ENCODE results near the gene SEMA6B.

The SEMA6B gene

GRCh38 chr19:4499318-4499717, 60.2 kb downstream of the SEMA6B start:
- Histone ChIP-seq H3K27me3 (ENCODE audit: low read length) (no peaks in the 10 kb centered on the region), H3K79me2 (ENCODE audit: insufficient read depth, low read length) (no peaks in the 10 kb centered on the region), H3K27ac (ENCODE audit: low read depth, low read length) (no peak overlapping the region), H2AFZ (ENCODE audit: low read depth, low read length, severe bottlenecking) (no peak overlapping the region), H3K36me3 (ENCODE audit: low read length) (no peaks in the 10 kb centered on the region), H3F3A (ENCODE audit: insufficient read depth) (no peaks in the 10 kb centered on the region), H3K9ac (ENCODE audit: low read length) (no peak overlapping the region), H3K9me3 (ENCODE audit: insufficient read depth, low read length) (no peaks in the 10 kb centered on the region), H3K9me2 (replicated peaks; ENCODE audit: insufficient read depth, low read length) (no peaks in the 10 kb centered on the region), H3K4me3 (ENCODE audit: insufficient read depth, low read length, poor library complexity, severe bottlenecking) (no peak overlapping the region), H3K4me2 (ENCODE audit: low read depth, low read length, poor library complexity, severe bottlenecking) (no peak overlapping the region), H4K20me1 (ENCODE audit: low read depth, low read length) (no peaks in the 10 kb centered on the region)
- TF ChIP-seq EZH2phosphoT487 (conservative IDR thresholded peaks at IDR 0.05; ENCODE audit: low read length) (no peak), CTCF (IDR thresholded peaks at IDR 0.05; ENCODE audit: insufficient read depth, low read length, poor library complexity, severe bottlenecking) (no peak)

DNA sequence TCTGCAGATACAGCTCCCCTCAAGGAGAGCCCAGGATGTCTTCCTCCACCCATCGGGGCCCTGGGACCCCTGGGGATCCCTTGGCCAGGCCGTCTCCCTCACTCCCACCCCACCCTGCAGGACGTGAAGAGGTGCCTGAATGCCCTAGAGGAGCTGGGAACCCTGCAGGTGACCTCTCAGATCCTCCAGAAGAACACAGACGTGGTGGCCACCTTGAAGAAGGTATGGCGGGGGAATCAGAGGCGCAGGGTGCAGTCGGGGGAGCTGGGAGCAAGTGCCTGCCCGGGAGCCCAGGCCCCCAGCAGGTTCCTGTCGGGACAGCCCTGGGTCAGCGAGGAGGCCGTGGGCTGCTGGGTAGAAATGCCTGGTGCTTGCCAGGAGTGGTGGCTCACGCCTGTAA, 60.8 kb downstream of the SEMA6B start:
- TF ChIP-seq CTCF (IDR thresholded peaks at IDR 0.05; ENCODE audit: insufficient read depth, low read length, poor library complexity, severe bottlenecking): no peak
- no peak for TF ChIP-seq EZH2phosphoT487 (conservative IDR thresholded peaks at IDR 0.05; ENCODE audit: low read length)
- Histone ChIP-seq H3K9ac (ENCODE audit: low read length) (no peak overlapping the region), H3K27me3 (ENCODE audit: low read length) (no peaks in the 10 kb centered on the region), H3K27ac (ENCODE audit: low read depth, low read length) (no peak overlapping the region), H3F3A (ENCODE audit: insufficient read depth) (no peaks in the 10 kb centered on the region), H3K9me2 (replicated peaks; ENCODE audit: insufficient read depth, low read length) (no peaks in the 10 kb centered on the region), H3K4me2 (ENCODE audit: low read depth, low read length, poor library complexity, severe bottlenecking) (no peak overlapping the region), H3K9me3 (ENCODE audit: insufficient read depth, low read length) (no peaks in the 10 kb centered on the region), H3K4me3 (ENCODE audit: insufficient read depth, low read length, poor library complexity, severe bottlenecking) (no peak overlapping the region), H4K20me1 (ENCODE audit: low read depth, low read length) (no peaks in the 10 kb centered on the region), H3K36me3 (ENCODE audit: low read length) (no peaks in the 10 kb centered on the region), H2AFZ (ENCODE audit: low read depth, low read length, severe bottlenecking) (no peak overlapping the region), H3K79me2 (ENCODE audit: insufficient read depth, low read length) (no peaks in the 10 kb centered on the region)

- Histone ChIP-seq H4K20me1 (ENCODE audit: low read depth, low read length) (no peaks in the 10 kb centered on the region), H2AFZ (ENCODE audit: low read depth, low read length, severe bottlenecking) (no peak overlapping the region), H3K27me3 (ENCODE audit: low read length) (no peaks in the 10 kb centered on the region), H3K9me3 (ENCODE audit: insufficient read depth, low read length) (no peaks in the 10 kb centered on the region), H3K4me2 (ENCODE audit: low read depth, low read length, poor library complexity, severe bottlenecking) (no peak overlapping the region), H3K4me3 (ENCODE audit: insufficient read depth, low read length, poor library complexity, severe bottlenecking) (no peak overlapping the region), H3K9ac (ENCODE audit: low read length) (no peak overlapping the region), H3F3A (ENCODE audit: insufficient read depth) (no peaks in the 10 kb centered on the region), H3K36me3 (ENCODE audit: low read length) (no peaks in the 10 kb centered on the region), H3K27ac (ENCODE audit: low read depth, low read length) (no peak overlapping the region), H3K79me2 (ENCODE audit: insufficient read depth, low read length) (no peaks in the 10 kb centered on the region), H3K9me2 (replicated peaks; ENCODE audit: insufficient read depth, low read length) (no peaks in the 10 kb centered on the region)
- no peak for TF ChIP-seq CTCF (IDR thresholded peaks at IDR 0.05; ENCODE audit: insufficient read depth, low read length, poor library complexity, severe bottlenecking)
- TF ChIP-seq EZH2phosphoT487 (conservative IDR thresholded peaks at IDR 0.05; ENCODE audit: low read length): no peak
These were observed 61.6 kb downstream of the SEMA6B start for GRCh38 chr19:4497770-4498389.
